Astrocyte of the cerebellum (primary cell): ENCODE data around the gene TESPA1.

Experiments
- DNase-seq: peaks from one replicate; pipeline ENCODE4 v3.0.0-alpha.2; 2011; ENCODE audit warnings: low read depth
- H3K4me3 ChIP-seq: 2 replicates; pipeline ENCODE4 v1.5.1; 2011; ENCODE audit warnings: mild to moderate bottlenecking, low read depth, low read length, moderate library complexity
- CTCF ChIP-seq: IDR thresholded peaks from 2 replicates; pipeline ENCODE4 v1.5.1; 2012; ENCODE audit warnings: low read length, low read depth, moderate library complexity, mild to moderate bottlenecking; ENCODE audit errors: missing control alignments
- in situ Hi-C: cut with HindIII; loops from 2 replicates; pipeline ENCODE4 v1.10.0; 2017; ENCODE audit warnings: low sequenced_read_pairs

TESPA1 gene

GRCh38 chr12:54984658-54985376 lies at the start of gene TESPA1:
Gene TESPA1, minus strand, starts transcription at chr12:54984762. Its CDS starts 10,200 bp downstream, at chr12:54974562.
- no peak for DNase-seq
- in situ Hi-C loops = no loop called here
- no peak within 1 kb of the TSS for H3K4me3 ChIP-seq
- no peak for TF ChIP-seq CTCF

DNA sequence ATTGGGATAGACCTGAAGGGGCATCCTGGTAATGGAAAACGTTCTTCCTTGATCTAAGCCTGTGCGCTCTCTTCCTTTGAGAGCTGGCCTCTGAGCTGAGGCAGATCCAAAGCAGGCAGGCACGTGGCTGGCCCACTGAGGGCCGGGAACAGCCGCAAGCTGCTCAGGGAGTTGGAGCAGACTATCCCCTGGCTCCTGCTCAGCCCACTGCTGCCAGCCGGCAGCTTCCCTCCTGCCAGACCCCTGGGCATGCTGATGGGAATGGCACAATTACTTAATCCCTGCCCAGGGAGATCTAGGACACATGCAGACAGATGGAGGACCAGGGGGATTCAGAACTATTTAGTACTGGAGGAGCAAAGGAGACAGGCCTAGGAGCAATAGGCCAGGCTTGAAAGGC lies 49.7 kb upstream of the TESPA1 start:
- H3K4me3 ChIP-seq = no peak overlapping the region
- TF ChIP-seq CTCF = no peak
- in situ Hi-C loops = no loop called here
- no peak for DNase-seq

DNA sequence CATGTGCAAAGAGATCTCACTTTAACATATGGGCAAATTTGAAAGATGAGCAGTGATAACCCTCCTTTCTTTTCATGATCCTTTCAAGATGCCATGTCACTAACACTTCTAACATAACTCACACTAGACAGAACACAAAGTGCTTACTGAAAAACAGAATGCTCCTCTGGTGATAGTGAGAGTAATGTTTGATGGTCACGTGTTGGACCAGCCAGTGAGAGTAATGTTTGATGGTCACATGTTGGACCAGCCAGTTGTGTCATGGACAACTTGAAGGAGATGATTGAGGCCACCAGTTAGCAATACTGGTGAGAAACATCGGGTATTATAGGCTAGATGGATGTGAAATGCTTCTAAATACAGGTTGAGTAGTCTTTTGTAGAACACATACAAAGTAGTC lies 40.9 kb upstream of the TESPA1 start:
- no peak for TF ChIP-seq CTCF
- in situ Hi-C loops = no loop called here

GRCh38 chr12:55024575-55024974 lies 40.0 kb upstream of the TESPA1 start:
- in situ Hi-C loops = no loop called here
- no peak for TF ChIP-seq CTCF
- DNase-seq = no peak
- H3K4me3 ChIP-seq = no peak overlapping the region

More for the DNA sequence above, 40.9 kb upstream of the TESPA1 start:
- no peak for DNase-seq
- H3K4me3 ChIP-seq = no peak overlapping the region

DNA sequence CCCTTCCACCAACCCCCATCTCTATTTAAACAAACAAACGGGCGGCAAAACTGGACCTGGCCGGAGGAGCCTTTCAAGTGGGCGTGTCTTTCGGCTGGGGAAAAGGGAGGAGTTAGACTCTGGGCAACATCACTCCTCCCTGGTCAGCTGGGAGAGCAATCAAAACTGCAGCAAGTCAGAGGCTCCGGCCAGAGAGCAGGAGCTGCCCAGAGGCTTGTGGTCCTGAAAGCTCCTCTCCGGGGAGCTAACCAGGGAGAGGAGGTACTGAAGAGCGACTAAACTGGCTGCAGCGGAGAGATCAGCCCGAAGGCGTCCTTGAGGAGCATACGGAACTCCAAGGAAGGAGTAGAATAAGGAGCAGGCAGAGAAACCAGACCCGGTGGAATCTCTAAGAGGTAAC lies 35.2 kb upstream of the TESPA1 start, which contains the start of gene NEUROD4:
Gene NEUROD4 (plus strand): TSS at position 191 of the 400 bp plus-strand sequence. CDS start 6,466 bp downstream, outside the sequence.
- no peak for TF ChIP-seq CTCF
- in situ Hi-C loops = no loop called here
- no peak within 1 kb of the TSS for H3K4me3 ChIP-seq
- DNase-seq = peak; percentile 29

GRCh38 chr12:55017416-55017925 lies 32.9 kb upstream of the TESPA1 start:
- no peak for TF ChIP-seq CTCF
- in situ Hi-C loops = no loop called here
- no peak overlapping the region for H3K4me3 ChIP-seq
- DNase-seq = no peak
